T-helper 1 cell treated with Interleukin-12 subunit alpha and Interleukin-12 subunit beta and Interleukin-4 antibody, amounts not matched to agents 30 μg/mL and 1 μg/mL, for 36 hours (primary cell): ENCODE data around the gene TMEM238.
"Not testable (repeated sequence)": the region's sequence is repeated elsewhere in the genome, so short reads cannot be mapped to it uniquely, and the experiment has no call there.

Experiments
- H3K27ac Mint-ChIP-seq: one replicate; pipeline ENCODE4 v1.8.0; 2021; ENCODE audit warnings: mild to moderate bottlenecking, mixed read lengths
- H3K27me3 Mint-ChIP-seq: one replicate; pipeline ENCODE4 v1.8.0; 2021; ENCODE audit warnings: low read depth, mixed read lengths
- H3K36me3 Mint-ChIP-seq: one replicate; pipeline ENCODE4 v1.8.0; 2021; ENCODE audit warnings: low read depth, mixed read lengths
- H3K4me1 Mint-ChIP-seq: one replicate; pipeline ENCODE4 v1.8.0; 2021; ENCODE audit warnings: low read depth, mixed read lengths
- H3K4me3 Mint-ChIP-seq: one replicate; pipeline ENCODE4 v1.8.0; 2021; ENCODE audit warnings: mild to moderate bottlenecking, moderate library complexity, mixed read lengths
- H3K9me3 Mint-ChIP-seq: one replicate; pipeline ENCODE4 v1.8.0; 2021; ENCODE audit warnings: mixed read lengths

The TMEM238 gene

GRCh38 chr19:55407800-55408532, 23.9 kb upstream of the TMEM238 start:
- peaks cover 6% of the 10 kb centered on the region for H3K27me3 Mint-ChIP-seq
- H3K4me1 Mint-ChIP-seq, result peaks cover 30% of the 10 kb centered on the region
- peak overlapping the region; percentile 90 for H3K4me3 Mint-ChIP-seq
- peaks cover 12% of the 10 kb centered on the region for H3K9me3 Mint-ChIP-seq
- H3K27ac Mint-ChIP-seq, result peak overlapping the region; percentile 97
- H3K36me3 Mint-ChIP-seq, result peaks cover 30% of the 10 kb centered on the region

GRCh38 chr19:55407550-55407799, 23.4 kb upstream of the TMEM238 start, which contains the start of gene UBE2S:
UBE2S (minus strand) TSS chr19:55407788; CDS start chr19:55407589, 199 bp downstream.
- H3K27me3 Mint-ChIP-seq, result not testable (repeated sequence)
- Mint-ChIP-seq H3K9me3 (peaks cover 12% of the 10 kb centered on the region), H3K36me3 (peaks cover 33% of the 10 kb centered on the region), H3K27ac (peak within 1 kb of the TSS; percentile 97), H3K4me3 (peak within 1 kb of the TSS; percentile 90), H3K4me1 (peaks cover 30% of the 10 kb centered on the region)

- Mint-ChIP-seq H3K4me1 (peaks cover 33% of the 10 kb centered on the region), H3K27me3 (peaks cover 6% of the 10 kb centered on the region), H3K9me3 (peaks cover 12% of the 10 kb centered on the region), H3K4me3 (peak overlapping the region; percentile 90), H3K27ac (peak overlapping the region; percentile 84), H3K36me3 (peaks cover 35% of the 10 kb centered on the region)
Measured at GRCh38 chr19:55406826-55407549, 22.9 kb upstream of the TMEM238 start.

- H3K36me3 Mint-ChIP-seq, result peaks cover 38% of the 10 kb centered on the region
- peaks cover 36% of the 10 kb centered on the region for H3K4me1 Mint-ChIP-seq
- peaks cover 3% of the 10 kb centered on the region for H3K27me3 Mint-ChIP-seq
- H3K9me3 Mint-ChIP-seq, result peaks cover 12% of the 10 kb centered on the region
- peak overlapping the region; percentile 90 for H3K4me3 Mint-ChIP-seq
- peak overlapping the region; percentile 84 for H3K27ac Mint-ChIP-seq
Measured at GRCh38 chr19:55406091-55406825, 22.2 kb upstream of the TMEM238 start.

- peaks cover 12% of the 10 kb centered on the region for H3K9me3 Mint-ChIP-seq
- H3K4me3 Mint-ChIP-seq, result peak overlapping the region; percentile 90
- peak overlapping the region; percentile 84 for H3K27ac Mint-ChIP-seq
- H3K4me1 Mint-ChIP-seq, result peaks cover 36% of the 10 kb centered on the region
- peaks cover 41% of the 10 kb centered on the region for H3K36me3 Mint-ChIP-seq
- no peaks in the 10 kb centered on the region for H3K27me3 Mint-ChIP-seq
Measured at GRCh38 chr19:55405638-55406037, 21.5 kb upstream of the TMEM238 start.

GRCh38 chr19:55402509-55402908, 18.4 kb upstream of the TMEM238 start:
- H3K9me3 Mint-ChIP-seq, result no peaks in the 10 kb centered on the region
- H3K27ac Mint-ChIP-seq, result no peak overlapping the region
- no peaks in the 10 kb centered on the region for H3K27me3 Mint-ChIP-seq
- H3K4me1 Mint-ChIP-seq, result peaks cover 41% of the 10 kb centered on the region
- peaks cover 49% of the 10 kb centered on the region for H3K36me3 Mint-ChIP-seq
- H3K4me3 Mint-ChIP-seq, result no peak overlapping the region

- not testable (repeated sequence) for H3K4me3 Mint-ChIP-seq, H3K27me3 Mint-ChIP-seq, H3K27ac Mint-ChIP-seq, H3K9me3 Mint-ChIP-seq
- peaks cover 43% of the 10 kb centered on the region for H3K36me3 Mint-ChIP-seq
- H3K4me1 Mint-ChIP-seq, result peaks cover 38% of the 10 kb centered on the region
Measured at GRCh38 chr19:55401390-55401789, 17.3 kb upstream of the TMEM238 start.

GRCh38 chr19:55400281-55401087, 16.4 kb upstream of the TMEM238 start:
- Mint-ChIP-seq H3K9me3 (no peaks in the 10 kb centered on the region), H3K4me1 (peaks cover 29% of the 10 kb centered on the region), H3K36me3 (peaks cover 34% of the 10 kb centered on the region), H3K27me3 (no peaks in the 10 kb centered on the region), H3K27ac (no peak overlapping the region), H3K4me3 (no peak overlapping the region)

GRCh38 chr19:55398200-55398925, 14.3 kb upstream of the TMEM238 start:
- no peaks in the 10 kb centered on the region for H3K27me3 Mint-ChIP-seq
- H3K4me1 Mint-ChIP-seq, result peaks cover 24% of the 10 kb centered on the region
- peak overlapping the region; percentile 19 for H3K4me3 Mint-ChIP-seq
- H3K27ac Mint-ChIP-seq, result peak overlapping the region; percentile 77
- peaks cover 27% of the 10 kb centered on the region for H3K36me3 Mint-ChIP-seq
- H3K9me3 Mint-ChIP-seq, result no peaks in the 10 kb centered on the region

GRCh38 chr19:55392820-55393761, 9.0 kb upstream of the TMEM238 start:
- no peak overlapping the region for H3K4me3 Mint-ChIP-seq
- H3K27ac Mint-ChIP-seq, result no peak overlapping the region
- peaks cover 12% of the 10 kb centered on the region for H3K4me1 Mint-ChIP-seq
- no peaks in the 10 kb centered on the region for H3K27me3 Mint-ChIP-seq
- H3K36me3 Mint-ChIP-seq, result peaks cover 21% of the 10 kb centered on the region
- H3K9me3 Mint-ChIP-seq, result no peaks in the 10 kb centered on the region

- Mint-ChIP-seq H3K36me3 (peaks cover 31% of the 10 kb centered on the region), H3K27me3 (no peaks in the 10 kb centered on the region), H3K4me1 (peaks cover 12% of the 10 kb centered on the region), H3K4me3 (no peak overlapping the region), H3K27ac (no peak overlapping the region), H3K9me3 (no peaks in the 10 kb centered on the region)
Measured at GRCh38 chr19:55391702-55392615, 7.9 kb upstream of the TMEM238 start.

GRCh38 chr19:55391191-55391670, 7.1 kb upstream of the TMEM238 start:
- Mint-ChIP-seq H3K27me3 (no peaks in the 10 kb centered on the region), H3K4me1 (peaks cover 16% of the 10 kb centered on the region), H3K36me3 (peaks cover 39% of the 10 kb centered on the region), H3K27ac (no peak overlapping the region), H3K9me3 (no peaks in the 10 kb centered on the region), H3K4me3 (no peak overlapping the region)
